Peyer's patch (tissue), 4 donors: ENCODE data around the gene TST.
A peak's percentile ranks its signal among the peaks of the same experiment; 100 is the strongest.

Source experiments
- POLR2A ChIP-seq, 2 donors: fragments of 450-650 bp; IDR thresholded peaks; one replicate each; pipeline ENCODE4 v1.5.1; 2017; ENCODE audit warnings: antibody characterized with exemption in 2 of 2, mild to moderate bottlenecking in 2 of 2, moderate library complexity in 2 of 2
- TF ChIP-seq, protein P1 (sequence below), 6 experiments: fragments of 450-650 bp in 4 of 6; fragments of 200-600 bp in 2 of 6; sonication (generic) in 1 of 6; IDR thresholded peaks; one replicate each; pipeline ENCODE4 v1.5.1; 2017 to 2019; ENCODE audit warnings: antibody characterized with exemption in 6 of 6, mild to moderate bottlenecking in 3 of 6, moderate library complexity in 1 of 6

DNA sequence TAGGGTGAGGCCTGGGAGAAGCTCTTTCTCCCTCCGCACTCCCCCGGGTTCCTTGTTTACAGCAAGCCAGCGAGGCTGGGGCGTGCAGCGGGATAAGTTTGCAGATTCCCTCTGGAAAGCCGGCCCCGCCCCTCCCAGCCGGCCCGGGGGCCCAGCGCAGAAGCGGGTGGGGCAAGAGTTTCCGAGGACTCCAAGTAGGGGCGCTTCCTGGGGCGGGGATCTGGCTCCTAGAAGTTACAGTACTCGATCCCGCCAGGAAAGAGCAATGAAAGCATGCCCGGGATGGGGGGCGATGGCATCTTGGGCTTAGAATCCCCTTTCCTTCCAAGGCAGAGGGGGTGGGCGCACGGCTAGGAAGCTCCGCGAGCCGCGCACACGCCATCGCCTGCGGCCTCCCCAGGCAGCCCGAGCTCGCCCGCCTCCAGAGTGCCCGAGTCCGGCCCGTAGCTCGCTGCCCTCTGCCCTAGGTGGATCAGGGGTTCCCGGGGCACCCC is 385 bp downstream of the TST start:
- TF ChIP-seq, protein P1, sequence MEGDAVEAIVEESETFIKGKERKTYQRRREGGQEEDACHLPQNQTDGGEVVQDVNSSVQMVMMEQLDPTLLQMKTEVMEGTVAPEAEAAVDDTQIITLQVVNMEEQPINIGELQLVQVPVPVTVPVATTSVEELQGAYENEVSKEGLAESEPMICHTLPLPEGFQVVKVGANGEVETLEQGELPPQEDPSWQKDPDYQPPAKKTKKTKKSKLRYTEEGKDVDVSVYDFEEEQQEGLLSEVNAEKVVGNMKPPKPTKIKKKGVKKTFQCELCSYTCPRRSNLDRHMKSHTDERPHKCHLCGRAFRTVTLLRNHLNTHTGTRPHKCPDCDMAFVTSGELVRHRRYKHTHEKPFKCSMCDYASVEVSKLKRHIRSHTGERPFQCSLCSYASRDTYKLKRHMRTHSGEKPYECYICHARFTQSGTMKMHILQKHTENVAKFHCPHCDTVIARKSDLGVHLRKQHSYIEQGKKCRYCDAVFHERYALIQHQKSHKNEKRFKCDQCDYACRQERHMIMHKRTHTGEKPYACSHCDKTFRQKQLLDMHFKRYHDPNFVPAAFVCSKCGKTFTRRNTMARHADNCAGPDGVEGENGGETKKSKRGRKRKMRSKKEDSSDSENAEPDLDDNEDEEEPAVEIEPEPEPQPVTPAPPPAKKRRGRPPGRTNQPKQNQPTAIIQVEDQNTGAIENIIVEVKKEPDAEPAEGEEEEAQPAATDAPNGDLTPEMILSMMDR (IDR thresholded peaks at IDR 0.05): no peak
- peak in 1 of 2 donors; percentile 47 for TF ChIP-seq POLR2A (IDR thresholded peaks at IDR 0.05)
